Fibroblast of lung (primary cell): Measurements from ENCODE around the gene ZFTA.

Experiments
- CTCF ChIP-seq, 2 donors: IDR thresholded peaks in 1 of 2; conservative IDR thresholded peaks in 1 of 2; 1 replicate in 1 of 2; 2 replicates in 1 of 2; pipeline ENCODE4 v1.5.1; 2011 to 2012; ENCODE audit warnings: low read length in 2 of 2, control low read depth in 1 of 2, inconsistent platforms in 1 of 2, low read depth in 1 of 2, mild to moderate bottlenecking in 1 of 2
- EZH2 ChIP-seq: IDR thresholded peaks from 2 replicates; pipeline ENCODE4 v1.5.1; 2012; ENCODE audit warnings: low read length, control low read depth, mild to moderate bottlenecking; ENCODE audit errors: missing control alignments

GRCh38 chr11:63813563-63814382 lies 45.2 kb upstream of the ZFTA start:
- TF ChIP-seq CTCF (conservative IDR thresholded peaks at IDR 0.05 in 1 of 2, IDR thresholded peaks at IDR 0.05 in 1 of 2; ENCODE audit: low read depth in 1 of 2, low read length in 2 of 2) (no peak), EZH2 (no peak)
